ENCODE results near the gene WNT7B. TPM values are rescaled to one million over a fixed set of nuclear protein-coding genes. Genes with fewer than 3 reads are reported as not detected.

WNT7B gene
- polyA plus RNA-seq, 1 donor from 2014 or later, result not detected

GRCh38 chr22:45929649-45930048 lies 47.3 kb downstream of the WNT7B start:
- H3K9me3 Mint-ChIP-seq, result no peaks in the 10 kb centered on the region
- H3K4me1 Mint-ChIP-seq, result no peaks in the 10 kb centered on the region
- H3K27ac Mint-ChIP-seq, result no peak overlapping the region
- peaks cover 21% of the 10 kb centered on the region for H3K27me3 Mint-ChIP-seq
- H3K4me3 Mint-ChIP-seq, result no peak overlapping the region
- no peaks in the 10 kb centered on the region for H3K36me3 Mint-ChIP-seq

DNA sequence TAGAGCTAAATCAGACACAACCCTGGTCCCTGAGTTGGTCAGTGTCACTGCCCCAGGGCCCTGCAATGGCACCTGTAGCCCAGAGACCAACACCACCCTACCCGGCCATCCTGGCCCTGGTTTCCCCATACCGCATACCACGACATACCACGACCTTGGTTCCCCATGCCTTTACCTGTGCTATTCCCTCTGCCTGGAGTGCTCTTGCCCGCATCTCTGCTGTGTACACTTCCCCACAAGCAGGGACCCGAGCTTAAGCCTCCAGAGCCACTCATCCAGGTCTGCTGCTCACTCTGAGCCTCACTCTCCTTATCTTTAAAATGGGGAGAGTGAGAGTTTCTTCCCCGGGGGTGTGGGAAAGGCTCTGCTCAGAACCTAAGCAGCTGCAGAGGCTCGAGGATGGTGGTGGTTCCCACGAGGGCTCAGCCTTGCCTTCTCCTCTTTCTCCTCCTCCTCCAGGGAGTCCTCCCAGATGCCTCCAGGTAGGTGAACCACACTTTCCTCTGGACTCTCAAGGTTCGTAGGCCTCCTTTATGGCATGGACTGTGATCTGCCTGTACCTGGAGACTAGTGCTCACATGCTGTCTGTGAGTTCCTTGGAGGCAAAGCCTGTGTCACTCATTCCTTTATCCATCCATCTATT lies 48.1 kb downstream of the WNT7B start:
- Mint-ChIP-seq H3K4me3 (no peak overlapping the region), H3K4me1 (peaks cover 0 to 3% (median 0%) of the 10 kb centered on the region in 3 donors), H3K36me3 (no peaks in the 10 kb centered on the region), H3K9me3 (no peaks in the 10 kb centered on the region), H3K27ac (no peak overlapping the region), H3K27me3 (peaks cover 19% of the 10 kb centered on the region)

GRCh38 chr22:45927059-45927458 lies 49.9 kb downstream of the WNT7B start:
- Mint-ChIP-seq H3K9me3 (no peaks in the 10 kb centered on the region), H3K27me3 (peaks cover 5% of the 10 kb centered on the region), H3K27ac (no peak overlapping the region), H3K4me3 (no peak overlapping the region), H3K36me3 (no peaks in the 10 kb centered on the region), H3K4me1 (peaks cover 0 to 3% (median 0%) of the 10 kb centered on the region in 3 donors)

DNA sequence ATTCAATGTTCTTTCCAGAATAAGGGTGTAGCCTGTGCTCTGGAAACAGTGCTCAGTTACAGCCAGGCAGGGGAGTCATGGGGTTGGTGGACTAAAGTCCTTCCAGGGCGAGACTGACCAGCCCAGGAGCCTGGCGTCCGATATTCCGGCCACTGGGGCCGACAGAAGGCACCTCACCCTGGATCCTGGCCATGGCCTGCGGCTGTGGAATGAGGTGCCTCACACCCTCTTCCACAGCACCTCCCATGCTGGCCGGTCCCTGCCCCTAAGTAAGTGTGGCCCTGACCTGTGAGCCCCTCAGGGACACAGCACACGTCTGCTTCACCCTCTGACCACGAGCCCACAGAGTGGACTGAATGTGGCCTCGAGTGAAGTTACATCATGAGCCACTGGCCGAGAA lies 50.5 kb downstream of the WNT7B start:
- peaks cover 0 to 3% (median 0%) of the 10 kb centered on the region in 3 donors for H3K4me1 Mint-ChIP-seq
- no peaks in the 10 kb centered on the region for H3K9me3 Mint-ChIP-seq
- no peaks in the 10 kb centered on the region for H3K36me3 Mint-ChIP-seq
- no peak overlapping the region for H3K4me3 Mint-ChIP-seq
- H3K27ac Mint-ChIP-seq, result no peak overlapping the region
- no peaks in the 10 kb centered on the region for H3K27me3 Mint-ChIP-seq

DNA sequence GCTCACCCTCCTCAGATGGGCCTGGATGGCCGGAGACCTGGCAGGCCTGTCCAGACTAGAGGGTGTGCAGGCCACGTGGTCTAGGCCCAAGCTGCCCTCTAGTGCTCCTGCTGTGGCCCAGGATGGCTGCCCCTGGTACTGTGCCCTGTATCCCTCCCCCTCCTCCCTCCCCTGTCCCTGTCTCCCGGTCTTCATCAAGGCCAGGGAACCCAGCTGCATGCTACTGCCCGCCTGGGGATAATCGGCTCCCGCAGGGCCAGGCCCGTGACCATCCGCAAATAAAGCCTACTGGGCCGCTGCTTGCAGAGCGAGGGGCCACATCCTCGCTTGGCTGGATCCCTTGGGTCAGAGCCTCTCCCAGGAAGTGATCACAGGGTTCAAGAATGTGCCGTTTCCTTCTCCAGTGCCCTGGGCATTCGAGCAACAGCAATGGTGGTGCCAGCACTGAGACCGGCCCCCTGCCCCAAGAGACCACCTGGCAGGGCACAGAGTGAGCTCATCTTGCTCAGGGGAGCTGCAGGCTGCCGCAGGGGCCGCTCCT lies 51.1 kb downstream of the WNT7B start:
- no peak overlapping the region for H3K27ac Mint-ChIP-seq
- no peak overlapping the region for H3K4me3 Mint-ChIP-seq
- no peaks in the 10 kb centered on the region for H3K27me3 Mint-ChIP-seq
- peaks cover 0 to 3% (median 0%) of the 10 kb centered on the region in 3 donors for H3K4me1 Mint-ChIP-seq
- H3K36me3 Mint-ChIP-seq, result no peaks in the 10 kb centered on the region
- no peaks in the 10 kb centered on the region for H3K9me3 Mint-ChIP-seq

DNA sequence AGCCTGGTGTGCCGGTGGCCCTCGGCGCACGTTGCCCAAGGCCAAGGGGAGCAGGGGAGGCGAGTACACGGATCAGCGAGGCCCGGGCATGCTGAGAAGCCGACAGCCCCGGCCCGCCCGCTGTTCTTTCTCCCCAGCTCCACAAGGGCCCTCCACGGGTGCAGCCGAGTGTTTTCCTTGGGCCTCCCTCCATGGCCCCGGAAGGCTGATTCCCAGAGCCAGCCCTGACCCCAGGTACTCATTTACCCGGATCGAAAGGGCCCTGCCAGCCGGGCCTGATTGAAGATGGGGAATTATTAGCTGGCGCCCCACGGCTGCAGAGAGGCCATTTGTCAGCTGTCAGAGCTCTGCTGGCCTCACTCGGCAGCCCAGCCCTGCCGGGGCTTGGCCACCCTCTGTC lies 53.1 kb downstream of the WNT7B start:
- no peaks in the 10 kb centered on the region for H3K27me3 Mint-ChIP-seq
- H3K4me3 Mint-ChIP-seq, result no peak overlapping the region
- H3K36me3 Mint-ChIP-seq, result no peaks in the 10 kb centered on the region
- no peaks in the 10 kb centered on the region for H3K9me3 Mint-ChIP-seq
- H3K27ac Mint-ChIP-seq, result no peak overlapping the region
- H3K4me1 Mint-ChIP-seq, result peaks cover 0 to 4% (median 0%) of the 10 kb centered on the region in 3 donors

DNA sequence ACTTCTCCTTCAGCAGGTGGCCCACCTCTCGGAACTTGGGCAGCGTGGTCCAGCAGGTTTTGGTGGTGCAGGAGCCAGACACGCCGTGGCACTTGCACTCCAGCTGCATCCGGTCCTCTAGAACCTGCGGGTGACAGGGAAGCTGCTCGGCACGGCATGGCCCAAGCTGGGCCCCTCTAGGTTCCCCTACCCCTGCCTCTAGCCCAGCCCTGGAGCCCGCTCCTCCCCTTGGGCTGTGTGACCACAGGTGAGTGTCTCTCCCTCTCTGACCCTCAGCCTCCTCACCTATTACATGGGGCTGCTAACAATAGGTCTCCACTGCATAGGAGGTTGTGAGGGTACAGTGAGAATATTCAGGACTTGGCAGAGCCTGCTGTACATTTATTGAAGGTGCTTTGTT lies 53.8 kb downstream of the WNT7B start:
- H3K4me1 Mint-ChIP-seq, result peaks cover 0 to 4% (median 0%) of the 10 kb centered on the region in 3 donors
- H3K27me3 Mint-ChIP-seq, result no peaks in the 10 kb centered on the region
- H3K4me3 Mint-ChIP-seq, result no peak overlapping the region
- no peaks in the 10 kb centered on the region for H3K9me3 Mint-ChIP-seq
- H3K36me3 Mint-ChIP-seq, result no peaks in the 10 kb centered on the region
- peak overlapping the region in 1 of 3 donors; percentile 67 for H3K27ac Mint-ChIP-seq

- Mint-ChIP-seq H3K9me3 (no peaks in the 10 kb centered on the region), H3K27ac (no peak overlapping the region), H3K4me3 (no peak overlapping the region), H3K27me3 (no peaks in the 10 kb centered on the region), H3K4me1 (peaks cover 0 to 4% (median 0%) of the 10 kb centered on the region in 3 donors), H3K36me3 (no peaks in the 10 kb centered on the region)
Measured at GRCh38 chr22:45922661-45923060, 54.3 kb downstream of the WNT7B start.

DNA sequence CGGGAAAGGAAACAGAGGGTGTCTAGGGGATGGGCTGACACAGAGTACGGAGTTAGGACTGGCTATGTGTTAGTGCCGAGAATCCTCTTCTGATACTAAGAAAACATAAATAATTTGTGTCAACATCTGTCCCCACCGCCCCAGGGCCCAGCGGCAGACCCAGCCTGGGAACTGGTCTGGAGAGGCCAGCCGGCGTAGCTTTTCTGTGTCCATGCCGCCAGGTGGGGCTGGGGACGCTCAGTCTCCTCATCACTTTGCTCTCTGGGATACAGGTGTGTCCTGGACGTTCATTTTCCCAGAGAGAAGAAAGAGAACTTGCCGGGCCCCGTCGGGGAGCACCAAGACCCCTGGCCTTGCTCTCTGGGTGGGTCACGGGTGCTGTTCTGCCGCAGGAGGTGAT lies 54.7 kb downstream of the WNT7B start:
- no peaks in the 10 kb centered on the region for H3K36me3 Mint-ChIP-seq
- peak overlapping the region in 1 of 3 donors; percentile 90 for H3K27ac Mint-ChIP-seq
- peaks cover 0 to 4% (median 0%) of the 10 kb centered on the region in 3 donors for H3K4me1 Mint-ChIP-seq
- H3K27me3 Mint-ChIP-seq, result no peaks in the 10 kb centered on the region
- H3K9me3 Mint-ChIP-seq, result no peaks in the 10 kb centered on the region
- no peak overlapping the region for H3K4me3 Mint-ChIP-seq

- H3K4me3 Mint-ChIP-seq, result no peak overlapping the region
- H3K27ac Mint-ChIP-seq, result no peak overlapping the region
- H3K9me3 Mint-ChIP-seq, result peaks cover 0 to 2% (median 0%) of the 10 kb centered on the region in 3 donors
- peaks cover 0 to 4% (median 0%) of the 10 kb centered on the region in 3 donors for H3K4me1 Mint-ChIP-seq
- no peaks in the 10 kb centered on the region for H3K27me3 Mint-ChIP-seq
- H3K36me3 Mint-ChIP-seq, result no peaks in the 10 kb centered on the region
Measured at GRCh38 chr22:45919504-45920286, 57.3 kb downstream of the WNT7B start.

DNA sequence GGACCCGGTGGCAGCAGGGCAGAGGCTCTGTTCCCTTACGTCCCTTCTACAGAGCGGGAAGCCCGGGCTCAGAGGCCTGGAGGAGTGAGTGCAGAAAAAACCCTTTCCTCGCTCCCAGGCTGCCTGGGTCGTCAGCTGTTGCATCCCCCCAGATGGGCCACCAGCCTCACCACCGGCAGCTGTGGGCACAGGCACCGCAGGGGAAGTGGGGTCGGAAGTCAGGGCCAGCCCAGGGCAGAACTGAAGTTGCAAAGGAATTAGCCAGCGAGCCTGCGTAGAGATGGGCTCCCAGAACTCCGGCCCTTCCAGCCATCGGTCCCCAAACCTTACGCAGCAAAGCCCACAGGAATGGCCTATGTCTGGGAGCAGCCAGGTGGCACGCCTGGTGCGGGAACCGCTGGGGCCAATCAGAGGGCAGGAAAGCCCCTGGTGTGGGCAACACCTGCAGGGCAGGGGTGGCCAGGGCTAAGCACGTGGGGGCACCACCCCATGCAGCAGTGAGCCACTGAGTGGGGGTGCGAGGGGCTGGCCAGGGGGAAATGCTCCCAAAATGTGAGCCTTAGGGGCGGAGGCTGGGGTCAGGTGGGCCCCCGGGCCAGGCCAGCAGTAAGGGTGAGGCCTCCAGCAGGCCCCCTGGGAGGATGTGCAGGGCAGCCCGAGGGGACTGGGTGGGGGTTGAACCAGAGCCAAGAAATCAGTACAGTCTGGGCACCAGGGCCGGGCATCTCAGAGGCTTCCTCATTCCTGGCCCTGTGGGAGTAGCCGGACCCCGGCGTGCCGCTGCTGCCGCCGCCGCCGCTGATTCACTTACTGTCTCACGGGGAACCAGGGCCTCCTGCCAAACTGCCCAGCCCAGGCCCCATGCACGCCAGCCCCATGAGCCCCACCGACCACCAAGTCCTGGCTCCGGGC lies 58.2 kb downstream of the WNT7B start:
- no peaks in the 10 kb centered on the region for H3K27me3 Mint-ChIP-seq
- H3K4me3 Mint-ChIP-seq, result peak overlapping the region in 1 of 4 donors; percentile 12
- H3K4me1 Mint-ChIP-seq, result peaks cover 0 to 3% (median 1%) of the 10 kb centered on the region in 3 donors
- H3K27ac Mint-ChIP-seq, result no peak overlapping the region
- no peaks in the 10 kb centered on the region for H3K36me3 Mint-ChIP-seq
- H3K9me3 Mint-ChIP-seq, result peaks cover 0 to 9% (median 6%) of the 10 kb centered on the region in 3 donors

DNA sequence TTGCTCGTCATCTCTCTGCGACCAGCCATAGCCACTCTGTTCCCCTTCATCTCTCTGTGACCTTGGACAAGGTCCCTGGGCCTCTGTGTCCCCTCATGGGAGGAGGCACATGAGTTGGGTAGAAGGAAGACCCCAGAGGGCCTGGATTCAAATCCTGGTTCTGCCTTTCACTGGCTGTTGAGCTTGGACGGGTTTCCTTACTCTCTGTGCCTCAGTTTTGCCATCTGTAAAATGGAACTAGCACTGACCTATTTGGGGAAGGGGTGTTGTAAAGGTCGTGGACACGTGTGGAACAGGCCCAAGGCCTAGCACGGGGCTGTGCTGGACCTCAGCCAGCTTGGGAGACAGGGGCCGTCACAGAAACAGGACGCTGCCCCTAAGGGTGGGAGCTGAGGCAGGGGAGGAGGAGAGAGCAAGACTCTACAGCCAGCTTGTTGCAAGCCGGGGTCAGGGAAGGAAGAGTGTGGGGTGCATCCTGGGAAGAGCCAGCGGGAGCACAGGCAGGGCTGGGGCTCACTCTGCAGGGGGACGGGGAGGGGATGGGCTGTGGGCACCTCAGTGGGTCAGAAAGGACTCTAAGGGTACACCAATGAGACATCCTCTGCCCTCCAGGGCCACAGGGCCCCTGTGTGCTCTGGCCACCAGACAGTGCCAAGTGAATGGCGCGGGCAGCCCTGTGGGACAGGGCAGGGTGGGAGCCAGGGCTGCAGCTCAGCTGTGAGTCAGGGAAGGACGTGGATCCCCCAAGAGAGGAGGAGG lies 59.1 kb downstream of the WNT7B start:
- Mint-ChIP-seq H3K9me3 (peaks cover 0 to 9% (median 6%) of the 10 kb centered on the region in 3 donors), H3K4me1 (peaks cover 0 to 3% (median 1%) of the 10 kb centered on the region in 3 donors), H3K27ac (no peak overlapping the region), H3K36me3 (no peaks in the 10 kb centered on the region), H3K27me3 (no peaks in the 10 kb centered on the region), H3K4me3 (no peak overlapping the region)

GRCh38 chr22:45917146-45917545 lies 59.8 kb downstream of the WNT7B start:
- H3K27ac Mint-ChIP-seq, result no peak overlapping the region
- peaks cover 0 to 3% (median 1%) of the 10 kb centered on the region in 3 donors for H3K4me1 Mint-ChIP-seq
- no peaks in the 10 kb centered on the region for H3K27me3 Mint-ChIP-seq
- peaks cover 0 to 9% (median 6%) of the 10 kb centered on the region in 3 donors for H3K9me3 Mint-ChIP-seq
- H3K36me3 Mint-ChIP-seq, result no peaks in the 10 kb centered on the region
- H3K4me3 Mint-ChIP-seq, result peak overlapping the region in 1 of 4 donors; percentile 66

DNA sequence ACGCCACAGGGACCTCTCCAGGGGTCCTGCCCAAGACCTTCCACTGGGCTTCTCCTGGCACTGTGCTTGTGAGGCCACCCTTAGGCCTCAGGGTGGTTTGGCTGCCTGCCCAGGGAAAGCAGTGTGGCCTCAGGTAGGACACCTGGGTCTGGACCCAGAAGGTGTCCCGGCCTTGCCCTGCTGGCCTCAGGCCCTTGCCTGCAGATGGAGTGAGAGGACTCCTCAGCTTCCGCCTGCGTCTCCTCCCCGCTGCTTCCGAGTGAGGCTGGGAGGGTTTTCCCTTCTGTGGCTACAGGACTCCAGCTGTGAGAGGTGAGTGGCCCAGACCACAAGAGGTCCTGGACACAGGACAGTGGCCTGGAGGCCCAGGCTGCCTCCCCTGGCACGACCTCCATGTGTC lies 60.4 kb downstream of the WNT7B start:
- peaks cover under 1% of the 10 kb centered on the region for H3K27me3 Mint-ChIP-seq
- H3K27ac Mint-ChIP-seq, result no peak overlapping the region
- H3K36me3 Mint-ChIP-seq, result no peaks in the 10 kb centered on the region
- H3K4me1 Mint-ChIP-seq, result peaks cover 0 to 3% (median 1%) of the 10 kb centered on the region in 3 donors
- peaks cover 0 to 9% (median 6%) of the 10 kb centered on the region in 3 donors for H3K9me3 Mint-ChIP-seq
- H3K4me3 Mint-ChIP-seq, result no peak overlapping the region

All from IgD-negative memory B cell (primary cell).